Dermis microvascular lymphatic vessel endothelial cell (primary cell): ENCODE data around the gene YY1. TPM values are rescaled to one million over a fixed set of nuclear protein-coding genes. Genes with fewer than 3 reads are reported as not detected.
"Not testable (repeated sequence)": the region's sequence is repeated elsewhere in the genome, so short reads cannot be mapped to it uniquely, and the experiment has no call there.

Experiments
- DNase-seq, 2 donors: peaks; one replicate each; pipeline versions ENCODE4 v3.0.0 to v3.0.0-alpha.2; 2010; ENCODE audit warnings: low read depth in 2 of 2
- total RNA-seq: library from RNA; depleted of rRNA; stranded (reverse); fragments of >200 nt; gene quantifications from 2 replicates; pipeline ENCODE4 v1.2.1, GENCODE V29; 2014

Gene YY1
- total RNA-seq, 1 donor from 2014 or later = 37.7 TPM

DNA sequence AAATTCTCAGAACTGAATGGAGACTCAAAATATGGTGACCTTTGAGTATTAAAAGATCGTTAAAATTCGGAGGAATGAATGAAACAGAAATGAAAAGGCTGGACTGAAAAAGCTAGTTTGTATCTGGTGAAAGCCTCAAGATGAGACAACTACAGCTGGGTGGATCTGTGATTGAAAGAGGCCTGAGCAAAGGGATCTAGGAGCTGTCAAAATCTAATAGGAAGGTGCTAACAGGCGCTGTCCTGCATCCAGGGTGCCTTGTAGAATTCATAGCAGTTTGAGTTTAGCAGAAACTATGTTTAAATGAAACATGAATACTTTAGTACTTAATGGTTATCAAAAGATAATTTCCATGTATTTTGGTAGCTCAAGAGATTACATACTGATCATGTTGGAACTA is 2.3 kb downstream of the YY1 start:
- no peak for DNase-seq

GRCh38 chr14:100243020-100243419 is 4.1 kb downstream of the YY1 start:
- no peak for DNase-seq

- peak; percentile 45 to 64 for DNase-seq
These were observed 8.0 kb downstream of the YY1 start for GRCh38 chr14:100246809-100247428.

DNA sequence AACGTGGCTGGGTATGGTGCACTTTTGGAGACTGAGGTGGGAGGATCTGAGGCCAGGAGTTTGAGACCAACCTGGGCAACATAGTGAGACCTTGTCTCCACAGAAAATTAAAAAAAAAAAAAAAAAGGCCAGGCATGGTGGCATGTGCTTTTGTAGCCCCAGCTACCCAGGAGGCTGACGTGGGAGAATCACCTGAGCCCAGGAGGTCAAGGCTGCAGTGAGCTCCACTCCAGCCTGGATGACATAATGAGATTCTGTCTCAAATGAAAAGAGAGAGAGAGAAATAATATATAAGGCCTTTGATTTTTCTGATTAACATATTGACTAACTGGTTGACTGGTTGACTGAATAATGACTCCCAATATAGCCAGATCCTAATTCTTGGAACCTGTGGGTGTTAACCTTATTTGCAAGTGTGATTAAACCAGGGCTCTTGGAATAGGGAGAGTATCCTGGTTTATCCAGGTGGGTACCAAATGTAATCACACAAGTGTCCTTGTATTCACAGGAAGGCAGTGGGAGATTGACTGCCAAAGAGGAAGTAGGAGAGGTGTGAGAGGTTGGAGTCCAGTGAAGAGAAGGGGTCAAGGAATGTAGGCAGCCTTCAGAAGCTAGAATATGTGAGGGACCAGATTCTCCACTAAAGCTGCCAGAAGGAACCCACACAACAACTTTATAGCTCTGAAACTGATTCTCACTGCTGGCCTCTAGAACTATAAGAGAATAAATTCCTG is 12.0 kb downstream of the YY1 start:
- DNase-seq = no peak

GRCh38 chr14:100252684-100253083 is 13.7 kb downstream of the YY1 start:
- DNase-seq = no peak

- no peak for DNase-seq
These were observed 17.5 kb downstream of the YY1 start for GRCh38 chr14:100256339-100256895.

- DNase-seq = no peak
These were observed 22.7 kb downstream of the YY1 start for GRCh38 chr14:100261621-100262020.

- no peak for DNase-seq
These were observed 23.6 kb downstream of the YY1 start for GRCh38 chr14:100262545-100262944.

DNA sequence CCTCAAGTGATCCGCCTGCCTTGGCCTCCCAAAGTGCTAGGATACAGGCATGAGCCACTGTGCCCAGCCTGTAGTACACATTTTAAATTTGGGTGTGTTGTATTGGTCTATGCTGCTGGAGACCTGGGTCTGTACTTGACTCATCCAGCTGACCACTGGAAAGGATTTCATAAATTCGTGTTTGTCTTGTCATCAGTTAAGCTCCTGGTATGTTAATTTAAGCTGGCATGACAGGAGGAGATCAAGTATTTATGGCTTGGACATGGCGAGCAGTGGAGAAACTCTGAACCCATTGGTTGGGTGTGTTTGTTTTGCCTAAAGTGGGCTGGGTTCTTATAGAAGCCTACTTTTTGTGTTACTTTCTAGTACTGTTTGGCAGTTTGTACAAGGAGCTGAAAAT is 24.2 kb downstream of the YY1 start:
- DNase-seq = no peak

DNA sequence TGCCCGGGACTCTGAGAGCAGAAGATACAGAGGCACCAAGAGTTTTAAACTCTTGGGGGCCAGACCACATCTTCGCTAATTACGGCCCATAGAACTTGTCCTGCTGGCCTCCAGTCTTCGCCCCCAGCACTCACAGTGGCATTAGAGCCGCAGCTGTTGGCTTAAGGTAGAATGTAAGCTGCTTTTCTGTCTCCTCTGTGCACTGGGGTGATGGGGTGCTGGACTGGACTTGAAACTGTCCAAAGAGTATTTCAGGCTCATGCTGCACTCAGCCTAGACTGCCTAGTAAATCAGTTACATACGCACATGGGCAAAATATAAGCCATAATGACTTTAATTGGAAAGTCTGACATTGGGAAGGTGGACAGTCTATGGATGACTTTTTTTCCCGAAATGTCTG is 29.0 kb downstream of the YY1 start:
- no peak for DNase-seq

DNA sequence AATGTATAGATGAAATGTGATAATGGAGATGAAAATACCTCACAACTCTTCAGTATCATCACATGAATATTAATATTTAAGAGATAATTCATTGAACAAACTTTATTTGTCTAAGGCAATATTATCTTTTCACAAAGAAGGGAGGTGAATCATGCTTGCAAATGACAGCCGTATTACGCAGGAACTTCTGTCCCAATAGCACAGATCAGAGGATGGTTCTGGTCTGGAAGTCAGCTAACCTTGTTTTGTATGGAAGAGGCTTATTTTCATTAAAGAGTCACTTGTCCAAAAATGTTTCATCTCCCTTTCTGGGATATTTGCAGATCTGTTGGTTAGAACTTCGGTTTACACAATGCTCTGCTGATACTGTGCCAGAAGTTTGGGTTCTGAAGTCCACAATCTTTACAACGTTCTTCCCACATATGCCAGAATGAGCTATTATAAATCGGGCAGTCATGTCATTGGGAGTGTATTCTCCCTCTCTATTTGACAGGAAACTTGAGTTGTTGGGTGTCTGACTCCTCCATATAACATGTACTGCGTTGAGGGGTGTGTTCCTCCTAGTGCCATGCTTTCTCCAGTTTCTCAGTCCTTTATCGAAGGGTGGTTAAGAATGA is 29.8 kb downstream of the YY1 start:
- no peak for DNase-seq

- peak; percentile 33 to 59 for DNase-seq
These were observed 32.4 kb downstream of the YY1 start for GRCh38 chr14:100271247-100271939.

GRCh38 chr14:100274250-100274649 is 35.3 kb downstream of the YY1 start:
- no peak for DNase-seq

- peak in 1 of 2 donors; percentile 25 for DNase-seq
These were observed 36.3 kb downstream of the YY1 start for GRCh38 chr14:100275214-100275613.

DNA sequence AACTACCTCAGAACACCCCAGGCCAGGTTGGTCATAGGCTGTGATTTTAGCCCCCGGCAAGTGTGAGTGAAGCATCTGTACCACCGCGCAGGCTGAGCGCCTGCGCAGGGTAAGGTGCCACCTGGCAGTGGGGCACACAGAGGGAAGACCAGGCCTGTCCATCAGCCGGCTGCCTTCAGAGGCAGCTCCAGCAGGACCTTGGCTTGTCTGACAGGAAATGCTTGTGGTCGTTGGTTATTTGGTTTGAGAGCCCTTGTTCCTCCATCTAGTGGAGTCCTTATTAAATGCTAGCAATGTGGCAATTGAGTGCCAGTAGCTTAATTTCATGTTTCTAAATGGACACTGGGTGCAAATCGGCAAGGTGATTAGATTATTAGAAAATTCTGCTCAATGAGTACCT is 39.8 kb downstream of the YY1 start:
- peak in 1 of 2 donors; percentile 44 for DNase-seq

- DNase-seq = no peak
These were observed 40.2 kb downstream of the YY1 start for GRCh38 chr14:100279133-100279532.

DNA sequence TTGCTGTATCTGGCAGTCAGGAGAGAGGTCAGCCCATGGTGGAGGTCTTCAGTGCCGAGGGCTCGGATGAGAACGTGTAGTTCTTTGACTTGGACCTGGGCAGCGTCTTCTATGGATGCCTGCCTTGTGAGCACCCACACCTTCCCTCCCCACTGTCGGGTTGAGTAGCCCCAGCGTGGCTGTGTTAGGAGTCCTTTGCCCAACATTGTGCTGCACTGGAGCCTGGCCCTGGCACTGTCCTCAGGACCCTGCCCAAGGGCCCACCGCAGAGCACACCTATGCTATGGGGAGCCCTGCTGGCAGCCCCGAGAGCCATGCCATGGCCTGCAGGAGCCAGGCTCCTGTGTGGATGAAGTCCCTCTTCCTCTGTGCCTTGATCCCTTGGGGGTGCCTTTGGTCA is 40.6 kb downstream of the YY1 start:
- DNase-seq = no peak

- no peak for DNase-seq
These were observed 42.5 kb downstream of the YY1 start for GRCh38 chr14:100281286-100282082.

GRCh38 chr14:100282083-100282350 is 43.1 kb downstream of the YY1 start:
- DNase-seq = no peak

DNA sequence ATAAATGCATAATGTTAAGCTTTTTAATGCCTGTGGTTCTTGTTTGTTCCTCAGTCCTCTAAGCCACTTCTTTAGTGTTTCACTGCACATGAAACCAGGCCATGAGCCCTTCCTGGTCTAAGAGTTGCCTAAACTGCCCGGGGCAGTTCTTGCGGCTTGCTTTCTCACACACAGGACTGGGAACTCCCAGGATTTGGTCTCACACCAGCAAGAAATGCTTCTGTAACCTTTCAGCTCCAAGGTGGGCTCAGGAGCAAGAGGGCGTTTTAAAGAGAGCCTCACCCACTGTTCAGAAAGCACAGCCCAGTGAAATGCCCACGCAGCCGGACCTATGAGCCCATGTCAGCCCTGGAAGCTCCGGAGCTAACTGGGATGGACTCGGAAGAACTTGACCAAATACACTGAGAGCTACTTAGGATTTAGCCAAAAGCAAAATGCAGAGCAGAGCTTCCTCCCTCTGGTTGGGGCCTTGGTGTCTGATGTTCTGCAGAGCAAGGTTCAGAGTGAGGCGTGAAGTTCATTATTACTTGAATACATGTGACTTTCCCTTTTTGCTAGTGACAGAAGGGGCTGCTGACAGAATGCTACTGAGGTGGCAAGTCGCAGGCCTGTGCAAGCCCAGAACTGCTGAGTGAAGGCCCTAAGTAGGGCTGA is 43.9 kb downstream of the YY1 start:
- no peak for DNase-seq

DNA sequence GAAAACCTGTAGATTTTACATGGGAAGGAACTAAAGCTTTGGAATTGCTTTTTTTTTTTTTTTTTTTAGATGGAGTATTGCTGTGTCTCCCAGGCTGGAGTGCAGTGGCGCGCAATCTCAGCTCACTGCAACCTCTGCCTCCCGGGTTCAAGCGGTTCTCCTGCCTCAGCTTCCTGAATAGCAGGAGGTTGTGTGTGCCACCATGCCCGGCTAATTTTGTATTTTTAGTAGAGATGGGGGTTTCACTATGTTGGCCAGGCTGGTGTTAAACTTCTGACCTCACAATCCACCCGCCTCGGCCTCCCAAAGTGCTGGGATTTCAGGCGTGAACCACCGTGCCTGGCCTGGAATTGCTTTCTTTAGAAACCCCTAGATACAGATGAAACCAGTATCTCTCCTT is 44.5 kb downstream of the YY1 start:
- DNase-seq = not testable (repeated sequence)
